Measurements from ENCODE around the gene GPR149. TPM values are rescaled to one million over a fixed set of nuclear protein-coding genes. Genes with fewer than 3 reads are reported as not detected.

Gene GPR149
- total RNA-seq, 5 donors from 2014 or later (not counting 1 experiment from before 2014, with no cell fraction given): not detected

DNA sequence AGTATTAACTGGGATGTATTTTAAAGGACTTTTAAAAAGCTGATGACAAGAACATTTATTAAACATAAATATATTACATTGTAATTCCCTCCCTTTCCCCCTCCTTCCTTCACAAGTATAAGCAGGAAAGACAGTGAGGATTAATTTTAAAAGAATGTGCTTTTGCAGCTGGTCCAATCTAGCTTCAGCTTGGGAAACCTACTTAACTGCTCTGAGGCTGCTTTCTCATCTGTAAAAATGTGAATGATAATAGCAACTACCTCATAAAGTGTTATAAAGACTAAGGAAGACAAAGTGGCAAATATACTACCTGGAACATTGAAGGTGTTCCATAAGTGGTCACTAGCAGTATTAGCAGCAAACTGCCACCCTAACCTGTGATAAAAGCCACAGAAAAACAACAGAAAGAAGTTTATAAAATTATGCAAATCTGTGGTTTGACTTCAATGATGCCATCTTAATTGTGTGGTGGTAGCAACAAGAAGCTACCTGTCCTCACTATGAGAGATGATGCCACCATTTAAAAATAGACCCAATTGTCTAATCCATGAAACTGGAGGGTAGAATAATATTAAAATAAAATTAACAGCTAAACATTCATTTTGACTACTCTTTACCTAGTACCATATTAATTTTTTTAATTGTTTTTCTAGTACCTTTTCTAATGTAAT, 125.7 kb downstream of the GPR149 start:
- no peaks in the 10 kb centered on the region for H3K9me3 Mint-ChIP-seq
- Histone ChIP-seq H3K27ac (ENCODE audit: low read length) (no peak overlapping the region), H3K27me3 (replicated peaks in 1 of 2; ENCODE audit: control insufficient read depth in 2 of 2, extremely low read depth in 1 of 2, insufficient read depth in 2 of 2, low read length in 1 of 2) (no peaks in the 10 kb centered on the region), H3K4me1 (ENCODE audit: control insufficient read depth in 1 of 2, extremely low read depth in 1 of 2, insufficient read depth in 2 of 2, low read length in 2 of 2) (peaks cover 0 to 3% of the 10 kb centered on the region in 2 experiments), H3K36me3 (ENCODE audit: control insufficient read depth in 2 of 2, extremely low read depth in 1 of 2, insufficient read depth in 1 of 2, low read length in 1 of 2) (peaks cover 13 to 78% of the 10 kb centered on the region in 2 donors), H3K4me3 (ENCODE audit: control insufficient read depth in 1 of 2, extremely low read depth in 1 of 2, low read length in 1 of 2) (no peak overlapping the region), H3K9me3 (no peaks in the 10 kb centered on the region)
- DNase-seq (no peak), ATAC-seq (replicated peaks in 1 of 4) (no peak)
- peaks cover 62% of the 10 kb centered on the region for H3K36me3 Mint-ChIP-seq
- no peak overlapping the region for H3K27ac Mint-ChIP-seq
- H3K4me1 Mint-ChIP-seq: peaks cover 11 to 22% (median 14%) of the 10 kb centered on the region in 3 donors
- ChIA-PET POLR2A (interaction anchor here in 1 of 2 donors (0.5 kb wide), 1 partner anchor 18 kb away, joined by 3 read pairs; no protein-coding TSS in a partner anchor), CTCF (no interaction called here)
- no peak overlapping the region for H3K4me3 Mint-ChIP-seq
- no peaks in the 10 kb centered on the region for H3K27me3 Mint-ChIP-seq

DNA sequence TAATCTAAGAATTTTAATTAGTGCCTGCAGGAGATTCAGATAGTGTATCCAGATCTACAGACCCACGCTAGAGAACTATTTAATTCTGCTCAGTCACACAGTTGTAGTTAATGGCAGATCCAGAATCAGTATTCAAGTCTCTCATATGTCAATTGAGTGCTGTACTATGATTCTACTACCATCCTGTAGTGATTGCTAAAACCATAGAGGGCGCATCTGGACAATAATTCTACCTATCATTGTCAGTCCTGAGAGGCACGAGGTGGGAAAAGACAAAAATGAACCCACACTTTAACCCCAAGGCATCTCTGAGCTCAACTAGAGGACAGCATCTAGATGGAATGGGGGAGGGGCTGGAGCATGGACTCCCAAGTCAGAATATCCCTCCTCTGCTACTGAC, 128.4 kb downstream of the GPR149 start:
- WGBS (ENCODE audit: insufficient coverage): no CpG with 5 or more reads among the region's 3 CpGs
- H3K27ac Mint-ChIP-seq: no peak overlapping the region
- H3K27ac ChIP-seq (ENCODE audit: low read length): no peak overlapping the region
- DNase-seq (no peak), ATAC-seq (replicated peaks in 1 of 4) (no peak)
- H3K27me3 ChIP-seq (replicated peaks in 1 of 2; ENCODE audit: control insufficient read depth in 2 of 2, extremely low read depth in 1 of 2, insufficient read depth in 2 of 2, low read length in 1 of 2): no peaks in the 10 kb centered on the region
- peaks cover 56% of the 10 kb centered on the region for H3K36me3 Mint-ChIP-seq
- no peaks in the 10 kb centered on the region for H3K9me3 ChIP-seq
- H3K9me3 Mint-ChIP-seq: no peaks in the 10 kb centered on the region
- peaks cover 0 to 7% (median 3%) of the 10 kb centered on the region in 3 donors for H3K4me1 Mint-ChIP-seq
- CTCF ChIA-PET: interaction anchor here in 1 of 2 donors (1.1 to 1.4 kb wide), 2 partner anchors 11 to 13 kb away, joined by 3 to 4 read pairs; no protein-coding TSS in a partner anchor
- no peaks in the 10 kb centered on the region for H3K4me1 ChIP-seq (ENCODE audit: control insufficient read depth in 1 of 2, extremely low read depth in 1 of 2, insufficient read depth in 2 of 2, low read length in 2 of 2)
- no peaks in the 10 kb centered on the region for H3K27me3 Mint-ChIP-seq
- H3K4me3 ChIP-seq (ENCODE audit: control insufficient read depth in 1 of 2, extremely low read depth in 1 of 2, low read length in 1 of 2): no peak overlapping the region
- H3K4me3 Mint-ChIP-seq: no peak overlapping the region
- POLR2A ChIA-PET: interaction anchor here in 1 of 2 donors (0.6 kb wide), 1 partner anchor 21 kb away, joined by 3 read pairs; no protein-coding TSS in a partner anchor
- H3K36me3 ChIP-seq (ENCODE audit: control insufficient read depth in 2 of 2, extremely low read depth in 1 of 2, insufficient read depth in 1 of 2, low read length in 1 of 2): peaks cover 4 to 72% of the 10 kb centered on the region in 2 donors

DNA sequence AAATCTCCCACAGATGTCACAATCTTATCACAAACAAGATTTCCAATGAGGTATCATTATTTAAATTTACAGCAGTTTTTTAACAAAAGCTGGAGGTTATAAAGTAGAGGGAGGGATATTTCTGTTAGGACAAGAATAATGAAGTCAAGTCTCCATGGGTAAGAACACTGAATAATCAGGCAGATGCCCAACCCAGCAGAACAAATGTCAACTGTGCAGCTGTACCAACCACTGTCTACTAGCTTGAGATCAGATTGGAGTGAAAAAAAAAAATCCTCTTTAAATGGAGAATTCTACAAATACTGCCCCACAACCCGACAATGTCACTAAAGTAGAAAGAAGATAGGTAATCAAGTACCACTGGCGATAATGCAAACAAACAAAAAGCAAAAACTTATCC, 136.0 kb downstream of the GPR149 start:
- ChIA-PET CTCF (no interaction called here), POLR2A (no interaction called here)
- peaks cover 52% of the 10 kb centered on the region for H3K36me3 Mint-ChIP-seq
- no peaks in the 10 kb centered on the region for H3K27me3 Mint-ChIP-seq
- no peaks in the 10 kb centered on the region for H3K4me1 ChIP-seq (ENCODE audit: control insufficient read depth in 1 of 2, extremely low read depth in 1 of 2, insufficient read depth in 2 of 2, low read length in 2 of 2)
- peaks cover 0 to 2% (median 0%) of the 10 kb centered on the region in 3 donors for H3K4me1 Mint-ChIP-seq
- no peak for DNase-seq
- H3K9me3 ChIP-seq: no peaks in the 10 kb centered on the region
- no peaks in the 10 kb centered on the region for H3K9me3 Mint-ChIP-seq
- H3K27me3 ChIP-seq (replicated peaks in 1 of 2; ENCODE audit: control insufficient read depth in 2 of 2, extremely low read depth in 1 of 2, insufficient read depth in 2 of 2, low read length in 1 of 2): no peaks in the 10 kb centered on the region
- no CpG with 5 or more reads among the region's 2 CpGs for WGBS (ENCODE audit: insufficient coverage)
- no peak overlapping the region for H3K4me3 ChIP-seq (ENCODE audit: control insufficient read depth in 1 of 2, extremely low read depth in 1 of 2, low read length in 1 of 2)
- no peak for ATAC-seq (replicated peaks in 1 of 4)
- no peak overlapping the region for H3K4me3 Mint-ChIP-seq
- no peak overlapping the region for H3K27ac ChIP-seq (ENCODE audit: low read length)
- H3K36me3 ChIP-seq (ENCODE audit: control insufficient read depth in 2 of 2, extremely low read depth in 1 of 2, insufficient read depth in 1 of 2, low read length in 1 of 2): peaks cover 0 to 77% of the 10 kb centered on the region in 2 donors
- H3K27ac Mint-ChIP-seq: no peak overlapping the region

DNA sequence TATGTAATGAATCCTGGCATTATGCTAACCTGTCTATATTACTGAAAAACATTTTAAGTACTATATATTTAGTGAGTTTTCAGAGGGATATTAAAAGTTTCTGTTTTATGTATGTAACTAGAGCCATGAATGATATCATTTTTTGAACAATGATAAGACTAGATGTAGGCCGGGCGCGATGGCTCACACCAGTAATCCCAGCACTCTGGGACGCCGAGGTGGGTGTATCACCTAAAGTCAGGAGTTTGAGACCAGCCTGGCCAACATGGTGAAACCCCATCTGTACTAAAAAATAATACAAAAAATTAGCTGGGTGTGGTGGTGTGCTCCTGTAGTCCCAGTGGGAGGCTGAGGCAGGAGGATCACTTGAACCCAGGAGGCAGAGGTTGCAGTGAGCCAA, 139.8 kb downstream of the GPR149 start:
- peaks cover 2 to 3% (median 2%) of the 10 kb centered on the region in 3 donors for H3K4me1 Mint-ChIP-seq
- no peak for ATAC-seq (replicated peaks in 1 of 4)
- H3K9me3 Mint-ChIP-seq: no peaks in the 10 kb centered on the region
- no peak overlapping the region for H3K27ac Mint-ChIP-seq
- Histone ChIP-seq H3K4me3 (ENCODE audit: control insufficient read depth in 1 of 2, extremely low read depth in 1 of 2, low read length in 1 of 2) (no peak overlapping the region), H3K9me3 (no peaks in the 10 kb centered on the region), H3K27me3 (replicated peaks in 1 of 2; ENCODE audit: control insufficient read depth in 2 of 2, extremely low read depth in 1 of 2, insufficient read depth in 2 of 2, low read length in 1 of 2) (no peaks in the 10 kb centered on the region), H3K4me1 (ENCODE audit: control insufficient read depth in 1 of 2, extremely low read depth in 1 of 2, insufficient read depth in 2 of 2, low read length in 2 of 2) (no peaks in the 10 kb centered on the region), H3K27ac (ENCODE audit: low read length) (no peak overlapping the region), H3K36me3 (ENCODE audit: control insufficient read depth in 2 of 2, extremely low read depth in 1 of 2, insufficient read depth in 1 of 2, low read length in 1 of 2) (peaks cover 0 to 81% of the 10 kb centered on the region in 2 donors)
- no peak for DNase-seq
- ChIA-PET CTCF (no interaction called here), POLR2A (interaction anchor here in 1 of 2 donors (0.7 kb wide), 1 partner anchor 9 kb away, joined by 4 read pairs; no protein-coding TSS in a partner anchor)
- peaks cover 61% of the 10 kb centered on the region for H3K36me3 Mint-ChIP-seq
- no peak overlapping the region for H3K4me3 Mint-ChIP-seq
- H3K27me3 Mint-ChIP-seq: no peaks in the 10 kb centered on the region
- WGBS (ENCODE audit: insufficient coverage): no CpG with 5 or more reads among the region's 5 CpGs

Other genes with a start within 250 kb of the GPR149 start
- 100 to 1,000 TPM in 2 of 5 donors, 10 to 100 TPM in 3; 70.3 to 104 (median 76.8) TPM for gene DHX36, start 105.7 kb downstream of the GPR149 start, total RNA-seq